SK-N-SH (cell line): ENCODE data around the gene BFSP2.

Source experiments
- CTCF ChIP-seq: fragments of 200-600 bp; sonication (generic); IDR thresholded peaks from 2 replicates; pipeline ENCODE4 v1.6.1; 2017; ENCODE audit warnings: antibody characterized with exemption, mild to moderate bottlenecking, moderate library complexity
- SIN3A ChIP-seq: IDR thresholded peaks from 2 replicates; pipeline ENCODE4 v1.6.1; 2012; ENCODE audit warnings: low read depth, mild to moderate bottlenecking, low read length, moderate library complexity, borderline replicate concordance

GRCh38 chr3:133455281-133455680, 55.4 kb downstream of the BFSP2 start:
- TF ChIP-seq CTCF (no peak), SIN3A (no peak)
